GM19193 (cell line): Measurements from ENCODE around the gene SULF2.

ENCODE experiments used
- POLR2A ChIP-seq: IDR thresholded peaks from 4 replicates; pipeline ENCODE4 v1.6.1; 2011; ENCODE audit not compliant: insufficient read depth, insufficient read length; ENCODE audit errors: extremely low read depth

Gene SULF2

GRCh38 chr20:47718398-47718797, 66.9 kb downstream of the SULF2 start:
- TF ChIP-seq POLR2A = no peak

DNA sequence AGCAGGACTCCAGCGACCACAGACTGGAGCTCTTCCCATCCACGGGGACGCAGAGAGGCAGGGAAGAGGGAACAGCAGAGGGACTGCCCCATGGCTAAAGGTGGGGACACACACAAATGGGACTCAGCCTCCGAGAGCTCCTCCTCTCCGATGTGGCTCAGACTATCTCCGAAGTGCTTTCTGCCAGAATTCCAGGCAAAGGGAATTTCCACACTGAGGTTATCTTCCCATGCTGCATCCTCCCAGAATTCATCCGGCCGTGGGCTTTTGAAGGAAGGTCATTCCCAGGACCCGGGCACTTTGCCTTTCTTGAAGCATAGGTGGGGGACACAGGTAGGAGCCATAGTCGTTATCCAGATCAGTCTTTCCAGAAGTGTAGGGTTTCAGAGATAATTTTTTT, 67.9 kb downstream of the SULF2 start:
- TF ChIP-seq POLR2A = no peak

DNA sequence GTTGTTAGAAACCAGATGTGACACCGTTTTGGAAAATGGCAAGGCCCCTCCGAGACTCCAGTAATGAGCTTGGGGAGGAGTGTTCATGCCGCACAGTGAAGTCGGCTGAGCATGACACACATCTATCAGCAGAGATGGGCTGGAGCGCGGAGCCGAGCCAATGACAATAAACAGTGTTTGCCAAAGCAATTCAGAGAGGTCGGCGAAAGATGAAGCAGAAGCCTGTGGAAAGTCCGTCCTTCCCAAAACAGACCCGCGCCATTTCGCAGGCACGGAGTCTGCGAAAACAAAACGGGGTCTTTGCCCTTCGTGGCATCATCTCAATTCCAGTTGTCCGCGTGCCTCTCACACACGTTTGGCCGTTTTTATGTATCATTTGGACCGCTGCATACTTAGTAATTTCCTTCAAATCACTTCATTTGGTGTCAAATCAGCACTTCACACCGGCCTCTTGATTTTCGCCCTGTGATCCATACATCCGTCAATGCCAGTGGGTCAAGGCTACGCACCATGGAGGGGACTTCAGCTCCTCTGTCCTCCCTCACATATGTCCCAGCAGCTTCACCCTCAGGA, 71.3 kb downstream of the SULF2 start:
- TF ChIP-seq POLR2A = no peak

DNA sequence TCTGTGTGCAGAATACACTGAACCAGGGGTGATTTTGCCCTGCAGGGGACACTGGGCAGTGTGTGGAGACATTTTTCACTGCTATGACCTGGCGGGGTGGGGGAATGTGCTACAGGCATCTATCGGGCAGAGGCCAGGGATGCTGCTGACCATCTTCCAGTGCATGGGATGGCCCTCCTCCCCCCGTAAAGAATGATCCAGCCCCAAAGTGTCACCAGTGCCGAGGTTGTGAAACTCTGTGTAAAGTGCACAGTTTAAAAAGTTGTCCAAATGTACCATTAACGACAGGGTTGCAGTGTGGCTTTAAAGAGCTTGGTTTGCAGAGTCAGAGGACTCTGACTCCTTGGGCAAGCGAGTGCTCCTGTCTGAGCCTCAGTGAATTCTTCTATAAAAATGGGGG, 72.1 kb downstream of the SULF2 start:
- TF ChIP-seq POLR2A = no peak

- TF ChIP-seq POLR2A = no peak
These were observed 74.1 kb downstream of the SULF2 start for GRCh38 chr20:47711046-47711752.

- no peak for TF ChIP-seq POLR2A
These were observed 74.6 kb downstream of the SULF2 start for GRCh38 chr20:47710665-47711045.

- no peak for TF ChIP-seq POLR2A
These were observed 76.1 kb downstream of the SULF2 start for GRCh38 chr20:47708953-47709833.

DNA sequence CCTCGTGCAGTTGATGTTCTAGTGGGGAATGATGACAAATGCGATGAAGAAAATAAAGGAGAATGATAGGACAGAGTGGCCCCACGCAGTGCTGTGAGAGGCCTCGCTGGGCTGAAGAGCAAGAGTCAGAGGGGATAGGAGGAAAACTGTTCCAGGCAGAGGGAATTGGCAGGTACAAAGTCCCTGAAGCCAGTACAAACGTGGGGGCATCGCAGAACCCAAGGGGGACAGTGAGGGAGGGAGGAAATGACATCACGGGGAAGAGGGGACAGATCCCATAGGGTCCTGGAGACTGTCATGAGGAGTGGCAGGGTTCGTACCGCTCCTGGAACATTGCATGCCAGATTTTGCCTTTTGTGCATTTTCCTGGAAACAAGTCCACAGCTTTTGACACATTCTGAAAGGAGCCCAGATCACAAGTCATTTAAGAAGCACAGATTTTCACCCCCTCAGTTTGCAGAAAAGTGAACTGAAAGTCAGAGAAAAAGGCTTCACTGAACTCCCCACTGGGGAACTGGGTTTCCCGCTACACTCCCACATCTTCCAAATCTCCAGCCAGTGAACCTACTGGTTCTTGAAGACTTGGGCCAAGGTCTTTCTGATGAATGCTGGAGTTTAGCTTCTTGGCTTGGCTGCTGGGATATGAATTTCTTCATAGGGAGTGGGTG, 77.0 kb downstream of the SULF2 start:
- no peak for TF ChIP-seq POLR2A

DNA sequence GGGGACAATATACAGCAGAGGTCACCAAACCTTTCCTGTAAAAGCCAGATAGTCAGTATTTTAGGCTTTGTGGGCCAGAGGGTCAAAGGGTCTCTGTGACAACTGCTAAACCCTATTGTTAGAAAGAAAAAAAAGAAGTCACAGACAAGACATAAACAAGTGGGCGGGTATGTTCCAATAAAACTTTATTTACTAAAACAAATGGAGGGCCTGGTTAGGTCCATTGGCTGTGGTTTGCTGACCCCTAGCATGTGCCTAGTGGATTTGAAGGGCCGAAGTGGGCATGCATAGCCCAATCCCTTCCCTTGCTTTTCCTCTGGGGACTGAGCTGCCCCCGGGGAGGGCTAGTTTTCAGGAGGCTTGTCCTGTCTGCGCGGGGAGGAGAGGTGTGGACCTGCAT, 78.9 kb downstream of the SULF2 start:
- TF ChIP-seq POLR2A = no peak

DNA sequence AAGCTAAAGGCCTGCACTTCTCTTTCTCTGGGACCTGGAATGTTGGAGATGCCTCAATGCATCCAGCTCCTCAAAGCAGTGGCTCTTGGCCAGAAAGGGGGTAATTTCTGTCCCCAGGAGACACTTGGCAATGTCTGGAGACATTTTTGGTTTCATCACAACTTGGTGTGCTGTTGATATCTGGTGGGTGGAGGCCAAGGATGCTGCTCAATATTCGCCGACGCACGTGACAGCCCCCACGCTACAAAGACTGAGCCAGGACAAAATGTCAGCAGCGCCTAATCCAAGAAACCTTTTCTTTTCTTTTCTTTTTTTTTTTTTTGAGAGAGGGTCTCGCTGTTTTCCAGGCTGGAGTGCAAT, 79.8 kb downstream of the SULF2 start:
- no peak for TF ChIP-seq POLR2A

GRCh38 chr20:47704746-47705496, 80.4 kb downstream of the SULF2 start:
- TF ChIP-seq POLR2A = no peak

DNA sequence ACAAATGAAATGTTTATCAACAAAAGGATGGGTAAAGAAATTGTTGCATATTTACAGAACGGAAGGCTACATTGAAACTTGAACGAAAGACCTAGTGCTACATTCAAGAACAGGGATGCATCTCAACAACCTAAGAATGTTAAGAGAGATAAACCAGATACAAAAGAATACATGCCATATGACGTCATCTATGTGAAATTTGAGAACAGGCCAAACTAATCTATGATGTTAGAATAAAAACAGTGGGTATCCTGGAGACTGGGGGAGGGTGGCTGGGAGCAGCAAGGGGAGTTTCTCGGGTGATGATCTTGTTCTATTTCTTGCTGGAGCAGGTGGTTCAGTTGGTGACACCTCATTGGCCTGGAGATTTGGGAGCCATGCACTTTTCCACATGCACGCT, 81.5 kb downstream of the SULF2 start:
- TF ChIP-seq POLR2A = no peak

DNA sequence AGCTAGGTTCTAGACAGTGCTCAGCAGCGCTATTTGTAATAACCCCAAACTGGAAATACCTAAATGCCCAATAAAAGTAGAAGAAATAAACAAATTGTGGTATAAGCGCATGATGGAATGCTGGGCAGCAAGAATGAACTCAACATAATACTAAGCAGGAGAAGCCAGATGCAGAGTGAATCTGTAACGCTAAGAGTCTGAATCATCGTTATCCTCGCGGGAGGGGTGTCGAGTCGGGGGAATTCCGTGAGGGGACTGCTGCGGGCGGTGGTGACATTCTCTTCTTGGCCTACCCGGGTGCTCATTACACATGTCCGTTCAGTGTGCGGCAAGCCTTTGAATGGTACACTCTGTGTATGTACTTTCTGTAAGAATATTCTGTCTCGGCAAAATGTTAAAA, 83.7 kb downstream of the SULF2 start:
- TF ChIP-seq POLR2A = no peak

DNA sequence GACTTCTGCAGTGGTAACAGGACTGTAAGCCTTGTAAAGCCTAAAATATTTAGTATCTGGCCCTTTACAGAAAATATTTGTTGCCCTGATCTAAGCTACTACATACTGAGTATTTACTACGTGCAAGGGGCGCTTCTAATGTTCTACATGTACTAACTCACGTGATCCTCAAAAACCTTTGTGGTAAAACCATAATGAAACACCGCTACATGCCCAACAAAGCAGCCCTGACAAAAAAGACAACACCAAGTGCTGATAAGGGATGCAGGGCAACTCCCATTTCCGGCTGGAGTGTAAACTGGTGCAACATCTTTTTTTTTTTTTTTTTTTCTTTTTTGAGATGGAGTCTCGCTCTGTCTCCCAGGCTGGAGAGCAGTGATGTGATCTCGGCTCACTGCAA, 85.0 kb downstream of the SULF2 start:
- no peak for TF ChIP-seq POLR2A

DNA sequence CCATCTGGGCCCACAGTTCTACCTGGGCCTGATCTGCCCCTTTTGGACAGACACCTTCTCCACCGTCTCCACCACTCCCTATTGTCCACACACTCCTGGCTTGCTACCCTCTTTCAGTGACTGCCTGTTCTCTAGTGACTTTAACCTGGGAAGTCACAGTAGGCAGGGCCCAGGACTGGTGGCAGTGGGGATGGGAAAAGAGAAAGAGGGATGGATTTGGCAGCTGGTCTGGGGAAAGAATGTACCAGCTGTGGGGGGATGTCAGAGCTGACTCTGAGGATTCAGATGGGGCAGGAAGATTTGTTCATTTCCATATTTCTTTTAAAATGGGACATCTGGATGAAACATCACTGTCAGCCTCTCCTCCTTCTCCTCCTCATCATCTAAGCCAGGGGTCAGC, 85.5 kb downstream of the SULF2 start:
- TF ChIP-seq POLR2A = no peak

- TF ChIP-seq POLR2A = no peak
These were observed 87.1 kb downstream of the SULF2 start for GRCh38 chr20:47698142-47698541.

- TF ChIP-seq POLR2A = no peak
These were observed 88.4 kb downstream of the SULF2 start for GRCh38 chr20:47696856-47697255.
